SKM-1 (cell line): ENCODE measurements around the gene C2CD5.

Source experiments
- DNase-seq: peaks from one replicate; lab custom pipeline; 2025; ENCODE audit not compliant: unreplicated experiment; lab: John Stamatoyannopoulos, UW

Gene C2CD5

DNA sequence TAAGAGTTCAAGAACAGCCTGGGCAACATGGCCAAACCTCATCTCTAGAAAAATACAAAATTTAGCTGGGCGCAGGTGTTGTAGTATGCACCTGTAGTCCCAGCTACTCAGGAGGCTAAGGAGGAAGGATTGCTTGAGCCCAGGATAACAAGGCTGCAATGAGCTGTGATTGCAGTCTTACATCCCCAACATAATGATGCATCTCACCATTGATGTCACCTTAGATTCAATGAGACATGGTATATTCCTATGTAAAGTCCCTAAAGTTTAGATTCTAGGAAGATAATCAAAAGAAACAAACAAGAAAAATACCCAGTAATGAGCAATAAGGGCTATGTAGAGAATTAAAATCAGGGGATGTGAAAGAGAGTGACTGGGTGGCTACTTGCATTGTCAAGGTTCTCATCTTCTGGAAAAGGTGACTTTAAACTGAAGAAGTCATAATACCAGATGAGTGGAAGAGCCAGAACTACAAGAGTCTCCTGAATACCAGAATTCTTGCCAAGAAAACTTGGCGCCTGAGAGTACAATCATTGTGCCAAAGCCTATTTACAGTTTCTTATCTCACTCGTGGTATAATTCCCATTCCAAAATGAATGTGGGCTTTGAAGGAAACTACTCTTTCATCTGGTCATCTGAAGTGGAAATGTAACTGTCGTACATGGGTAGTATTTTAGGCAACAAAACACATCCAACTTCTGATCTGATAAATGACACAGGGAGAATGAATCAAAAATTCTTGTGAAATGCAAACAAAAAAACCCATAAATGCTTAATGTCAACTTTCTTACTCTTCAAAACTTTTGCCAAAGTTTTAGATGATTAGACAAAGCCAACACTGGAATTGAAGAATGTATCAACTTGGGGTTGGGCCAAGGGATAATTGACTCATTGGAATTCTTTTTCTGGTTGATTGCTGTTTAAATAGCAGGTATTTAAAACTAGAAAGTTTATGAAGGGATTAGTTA, 128.7 kb downstream of the C2CD5 start:
- DNase-seq: no peak

DNA sequence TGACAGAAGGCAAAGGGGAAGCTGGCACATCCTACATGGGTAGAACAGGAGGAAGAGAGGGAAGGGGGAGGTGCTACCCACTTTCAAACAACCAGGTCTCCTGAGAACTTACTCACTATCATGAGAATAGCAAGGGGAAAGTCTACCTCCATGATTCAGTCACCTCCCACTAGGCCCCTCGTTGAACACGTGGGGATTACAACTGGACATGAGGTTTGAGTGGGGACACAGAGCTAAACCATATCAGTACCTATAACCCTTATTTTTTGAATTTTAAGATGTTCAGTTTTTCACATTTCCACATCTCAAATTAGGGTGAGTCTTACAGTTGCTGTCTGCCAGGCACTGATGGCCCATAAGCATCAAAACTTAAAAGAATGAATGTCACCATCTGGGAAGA, 129.6 kb downstream of the C2CD5 start:
- no peak for DNase-seq

DNA sequence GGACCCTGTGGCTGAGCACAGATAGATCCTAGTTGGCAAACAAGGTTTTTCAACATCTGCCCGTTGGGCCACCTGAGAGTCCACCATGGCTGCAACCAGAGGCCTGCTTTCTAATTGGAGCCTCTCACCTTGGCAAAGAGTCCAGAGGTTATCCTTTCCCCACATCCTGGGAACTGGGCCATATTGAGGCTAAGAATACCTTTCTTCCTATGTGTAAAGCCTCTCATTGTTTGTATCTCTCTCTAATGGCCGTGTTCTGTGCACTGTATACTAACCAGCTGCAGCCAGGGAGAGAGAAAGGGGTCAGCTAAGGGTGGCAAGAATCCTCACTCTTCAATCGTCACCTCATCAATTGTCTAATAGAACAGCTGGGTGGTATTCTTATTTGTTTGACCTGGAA, 130.8 kb downstream of the C2CD5 start:
- no peak for DNase-seq

DNA sequence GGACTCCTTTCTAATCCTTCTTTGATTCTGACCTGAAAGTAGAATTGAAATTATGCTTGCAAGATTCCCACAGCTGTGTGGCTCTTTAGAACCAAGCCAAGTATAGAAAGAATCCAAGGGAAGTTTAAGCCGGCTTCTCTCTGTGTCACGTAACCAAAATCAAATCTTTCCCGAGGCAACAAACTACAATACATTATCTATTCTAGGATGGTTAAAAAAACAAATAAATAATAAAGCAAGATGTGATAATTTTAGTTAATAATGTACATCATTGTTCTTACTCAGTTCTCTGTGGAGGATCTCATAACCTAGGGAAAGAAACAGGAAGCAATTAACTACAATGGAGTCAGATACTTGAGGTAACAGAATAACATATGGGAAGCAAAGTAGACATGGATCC, 131.8 kb downstream of the C2CD5 start:
- no peak for DNase-seq

DNA sequence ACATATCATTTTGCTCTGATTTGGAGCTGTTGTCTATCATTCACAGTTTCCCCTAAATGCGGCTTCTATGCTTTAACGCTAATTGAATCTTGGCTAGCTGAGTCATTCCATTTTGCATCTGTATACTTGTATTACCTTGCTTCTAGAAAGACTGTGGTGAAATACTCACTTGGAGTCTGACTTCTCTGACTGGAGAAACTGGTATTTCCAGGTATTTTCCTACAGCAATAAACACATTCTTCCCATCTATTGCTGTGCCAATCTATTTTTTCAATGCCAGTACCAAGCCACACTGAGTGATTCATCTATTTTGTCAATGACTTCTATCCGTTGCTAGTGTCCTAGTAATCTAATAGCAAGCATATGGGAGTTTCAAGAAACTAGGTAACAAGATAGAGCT, 133.9 kb downstream of the C2CD5 start:
- DNase-seq: no peak

DNA sequence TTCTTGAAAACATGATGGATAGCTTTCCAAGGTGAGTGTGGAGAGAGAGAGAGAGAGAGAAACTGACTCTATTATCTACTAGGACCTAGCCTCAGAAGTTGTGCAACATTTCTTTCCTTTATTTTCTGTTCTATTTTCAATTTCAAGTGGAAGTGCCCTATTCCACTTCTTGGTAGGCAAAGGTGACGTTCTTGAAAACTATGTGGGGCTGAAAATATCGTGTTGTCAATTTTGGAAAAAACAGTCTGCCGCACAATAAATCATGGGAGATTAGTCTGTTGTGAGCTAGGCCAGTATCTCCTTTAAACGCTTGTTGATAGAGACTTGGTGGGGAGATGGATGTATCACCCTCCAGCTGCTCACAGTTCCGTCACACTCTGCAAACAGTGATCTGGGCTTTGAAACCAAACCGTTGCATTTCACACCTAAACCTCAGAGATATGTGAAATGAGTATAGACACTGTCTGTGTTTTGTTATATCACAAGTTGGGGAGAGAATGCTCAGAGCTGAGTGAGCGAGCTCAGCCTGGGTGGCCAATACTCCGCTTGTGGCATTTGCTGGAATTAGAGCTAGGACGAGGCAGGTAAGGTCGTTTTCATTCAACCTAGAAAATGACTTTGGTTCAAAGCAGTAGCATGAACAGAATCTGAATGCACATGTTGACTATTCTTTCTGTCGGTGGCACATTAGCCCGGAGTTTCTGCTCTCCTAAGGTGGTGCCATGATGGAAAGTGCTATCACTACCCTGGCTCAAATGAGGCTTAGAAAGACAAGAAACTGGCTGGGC, 134.8 kb downstream of the C2CD5 start:
- DNase-seq: no peak

DNA sequence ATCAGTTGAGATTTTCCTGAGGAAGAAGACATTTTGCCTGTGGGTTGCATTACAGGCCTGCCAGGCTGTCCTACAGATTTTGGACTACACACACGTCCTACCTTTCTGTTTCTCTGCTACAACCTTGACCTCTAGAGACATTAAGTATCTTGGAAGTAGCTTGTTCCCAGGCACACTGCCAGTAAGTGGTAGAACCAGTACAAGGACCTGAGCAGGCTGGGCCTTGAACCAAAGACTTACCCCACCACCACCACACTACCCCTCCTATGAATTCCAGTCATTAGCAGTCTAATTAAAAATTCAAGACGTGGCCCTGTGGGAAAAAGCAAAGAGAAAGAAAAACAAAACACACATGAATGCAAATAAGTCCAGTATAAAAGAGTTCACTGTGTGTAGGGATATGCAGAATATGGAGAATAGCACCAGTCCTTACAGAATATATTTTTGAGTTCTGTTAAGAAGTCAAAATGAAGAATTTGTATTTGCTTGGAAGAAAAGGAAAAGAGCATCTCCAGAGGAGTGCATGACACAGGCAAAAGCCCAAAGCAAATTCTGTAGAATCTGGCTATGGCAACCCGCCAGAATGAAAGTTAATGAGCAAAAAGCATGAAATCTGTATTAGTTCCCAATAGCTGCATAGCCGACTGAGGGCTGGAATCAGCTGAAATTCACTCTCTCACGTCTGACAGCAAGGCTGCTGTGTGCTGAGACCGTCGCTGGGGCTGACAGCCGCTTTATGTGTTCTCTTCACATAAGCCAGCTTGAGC, 135.5 kb downstream of the C2CD5 start:
- DNase-seq: no peak

DNA sequence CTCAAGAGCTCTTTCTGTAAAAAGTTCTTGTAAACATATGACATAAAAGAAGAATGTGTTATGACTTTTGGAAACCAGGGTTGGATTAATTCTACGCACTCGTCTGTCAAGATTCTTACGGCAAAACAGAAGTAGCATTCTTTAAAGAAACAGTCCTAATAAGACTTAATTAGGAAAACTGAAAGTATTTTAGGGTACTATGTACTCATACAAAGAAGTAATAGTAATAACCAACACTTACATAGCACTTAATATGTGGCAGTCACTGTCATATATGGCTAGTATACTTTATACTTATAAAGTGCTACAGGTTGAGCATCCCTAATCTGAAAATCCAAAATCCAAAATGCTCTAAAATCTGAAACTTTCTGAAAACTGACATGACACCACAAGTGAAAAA, 136.9 kb downstream of the C2CD5 start:
- no peak for DNase-seq

DNA sequence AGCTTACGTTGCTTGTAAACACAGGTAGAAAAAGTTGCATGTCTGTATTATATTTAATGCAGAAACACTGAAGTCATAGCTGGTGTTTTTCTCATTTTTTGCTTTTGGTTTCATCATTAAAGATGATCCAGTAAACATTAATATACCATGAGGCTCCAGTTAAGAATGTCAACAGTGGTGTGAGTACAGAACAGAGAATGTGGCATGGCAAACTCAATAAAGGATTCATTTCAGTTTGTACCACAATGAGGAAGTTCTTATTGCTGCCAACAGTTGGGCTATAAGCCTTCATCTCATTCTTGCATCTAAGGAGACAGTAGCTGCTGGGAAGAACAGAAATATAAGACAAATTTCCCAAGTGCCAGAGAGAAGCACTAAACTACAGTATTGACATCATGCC, 137.7 kb downstream of the C2CD5 start:
- no peak for DNase-seq

DNA sequence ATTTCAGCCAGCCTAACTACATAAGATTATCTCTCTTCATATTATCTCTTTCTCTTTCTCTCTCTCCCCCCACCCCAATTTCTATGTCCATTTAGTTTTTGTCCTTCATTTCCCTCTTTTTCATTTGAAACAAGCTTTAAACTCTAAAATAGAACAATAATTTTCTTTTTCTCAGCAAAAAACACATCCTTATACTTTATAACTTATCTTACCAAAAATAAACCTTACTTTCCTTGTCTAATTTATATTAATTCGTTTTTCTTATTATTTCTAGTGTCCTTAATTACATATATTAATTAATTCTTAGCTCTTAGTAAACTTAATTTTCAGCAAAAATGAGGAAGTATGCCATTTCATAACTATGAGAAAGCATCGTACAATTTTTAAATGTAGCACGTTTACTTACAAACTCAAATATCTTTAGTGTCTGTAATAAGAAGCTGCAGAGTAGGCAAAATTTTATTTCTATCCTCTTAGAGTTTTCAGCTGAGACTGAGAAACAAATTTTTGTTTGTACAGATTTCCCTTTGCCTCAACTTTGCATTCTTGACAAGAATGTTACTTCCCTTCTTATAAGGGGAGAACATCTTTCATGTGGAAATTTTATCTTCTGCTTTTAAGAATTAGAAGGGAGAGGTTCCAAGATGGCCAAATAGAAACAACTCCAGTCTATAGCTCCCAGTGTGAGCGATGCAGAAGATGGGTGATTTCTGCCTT, 144.7 kb downstream of the C2CD5 start:
- DNase-seq: no peak
